H1 (cell line): ENCODE data around the gene SYNJ2. TPM values are rescaled to one million over a fixed set of nuclear protein-coding genes. Genes with fewer than 3 reads are reported as not detected.

Experiments used
- CTCF ChIA-PET: fragments of 300-600 bp; sonication (Branson Sonifier 250); formaldehyde crosslinking; loops from one replicate; lab custom pipeline; 2021; ENCODE audit not compliant: partially characterized antibody; lab: Charles Lee
- POLR2A ChIA-PET: fragments of 300-600 bp; sonication (Branson Sonifier 250); formaldehyde crosslinking; loops from one replicate; lab custom pipeline; 2021; ENCODE audit warnings: inconsistent platforms; ENCODE audit not compliant: partially characterized antibody; lab: Charles Lee
- DNase-seq, 2 experiments: peaks; one replicate each; pipeline versions ENCODE4 v3.0.0 to v3.0.0-alpha.2; 2010 to 2022; ENCODE audit warnings: low spot score in 2 of 2, low read depth in 1 of 2, mixed read lengths in 1 of 2
- FAIRE-seq: peaks from 2 replicates; lab custom pipeline; 2011; peaks lifted over from hg19 to GRCh38; lab: Jason Lieb, UNC
- H2AFZ ChIP-seq: 2 replicates; pipeline ENCODE4 v1.8.1; 2012; ENCODE audit warnings: low read length, inconsistent platforms
- H2AK5ac ChIP-seq: 2 replicates; pipeline ENCODE4 v1.6.1; 2013; ENCODE audit warnings: low read depth, low read length
- H2BK120ac ChIP-seq: replicated peaks from 2 replicates; pipeline ENCODE3; 2013; ENCODE audit warnings: low read depth, low read length, inconsistent platforms
- H2BK12ac ChIP-seq: 2 replicates; pipeline ENCODE4 v1.6.1; 2013; ENCODE audit warnings: low read depth, low read length
- H2BK15ac ChIP-seq: 2 replicates; pipeline ENCODE4 v1.6.1; 2013; ENCODE audit warnings: low read length
- H2BK20ac ChIP-seq: 2 replicates; pipeline ENCODE4 v1.6.1; 2013; ENCODE audit warnings: low read length
- H2BK5ac ChIP-seq: 2 replicates; pipeline ENCODE4 v1.6.1; 2013; ENCODE audit warnings: low read depth, low read length
- H3K14ac ChIP-seq: 2 replicates; pipeline ENCODE4 v1.6.1; 2013; ENCODE audit warnings: inconsistent platforms; ENCODE audit not compliant: insufficient read length
- H3K18ac ChIP-seq: 2 replicates; pipeline ENCODE4 v1.6.1; 2013; ENCODE audit warnings: low read length; ENCODE audit errors: extremely low read depth
- H3K23ac ChIP-seq: 2 replicates; pipeline ENCODE4 v1.6.1; 2013; ENCODE audit warnings: inconsistent platforms; ENCODE audit not compliant: insufficient read length
- H3K23me2 ChIP-seq: 2 replicates; pipeline ENCODE4 v1.6.1; 2013; ENCODE audit warnings: low read depth, low read length
- H3K27ac ChIP-seq: 2 replicates; pipeline ENCODE4 v1.6.1; 2011; ENCODE audit warnings: low read depth, low read length, inconsistent platforms
- H3K27me3 ChIP-seq, 4 experiments: replicated peaks in 1 of 4; 1 replicate in 1 of 4; 2 replicates in 3 of 4; pipeline versions ENCODE4 v1.6.1 to v1.8.1; 2011 to 2013; ENCODE audit warnings: low read length in 3 of 4, mild to moderate bottlenecking in 3 of 4, inconsistent platforms in 2 of 4, mixed read lengths in 2 of 4, moderate library complexity in 1 of 4; ENCODE audit not compliant: control insufficient read depth in 3 of 4, insufficient read depth in 3 of 4; ENCODE audit errors: extremely low read depth in 1 of 4
- H3K36me3 ChIP-seq, 4 experiments: 2 replicates each; pipeline versions ENCODE4 v1.6.1 to v1.8.1; 2011 to 2013; ENCODE audit warnings: mild to moderate bottlenecking in 4 of 4, low read length in 3 of 4, moderate library complexity in 2 of 4, control low read depth in 1 of 4, inconsistent platforms in 1 of 4; ENCODE audit not compliant: insufficient read depth in 4 of 4, control insufficient read depth in 2 of 4
- H3K4ac ChIP-seq: replicated peaks from 2 replicates; pipeline ENCODE3; 2013; ENCODE audit warnings: low read length, low read depth, mixed read lengths, inconsistent platforms; ENCODE audit not compliant: insufficient read length
- H3K4me1 ChIP-seq, 4 experiments: replicated peaks in 1 of 4; 1 replicate in 1 of 4; 2 replicates in 3 of 4; pipeline versions ENCODE4 v1.6.1 to v1.8.1; 2011 to 2013; ENCODE audit warnings: low read length in 3 of 4, inconsistent platforms in 2 of 4, mixed read lengths in 1 of 4; ENCODE audit not compliant: insufficient read depth in 4 of 4, control insufficient read depth in 3 of 4
- H3K4me2 ChIP-seq, 2 experiments: 2 replicates each; pipeline versions ENCODE4 v1.6.1 to v1.8.1; 2011 to 2013; ENCODE audit warnings: low read depth in 2 of 2, low read length in 2 of 2, control low read depth in 1 of 2, inconsistent platforms in 1 of 2, mild to moderate bottlenecking in 1 of 2; ENCODE audit not compliant: insufficient read depth in 1 of 2
- H3K4me3 ChIP-seq, 4 experiments: fragments of 200-600, 300-600 bp in 1 of 4; sonication (generic), shearing (Covaris generic), sonication (Bioruptor Twin) in 1 of 4; 2 replicates each; pipeline versions ENCODE4 v1.5.1 to v1.8.1; 2011 to 2016; ENCODE audit warnings: low read length in 4 of 4, low read depth in 3 of 4, control low read depth in 2 of 4, inconsistent platforms in 2 of 4, mild to moderate bottlenecking in 2 of 4, mixed read lengths in 1 of 4, moderate library complexity in 1 of 4; ENCODE audit not compliant: insufficient read depth in 2 of 4; ENCODE audit errors: extremely low read depth in 1 of 4
- H3K56ac ChIP-seq: replicated peaks from 2 replicates; pipeline ENCODE3; 2013; ENCODE audit warnings: low read depth, mild to moderate bottlenecking, mixed read lengths, low read length, inconsistent platforms; ENCODE audit not compliant: insufficient read length
- H3K79me1 ChIP-seq: 2 replicates; pipeline ENCODE4 v1.6.1; 2013; ENCODE audit warnings: low read depth, low read length, control low read depth
- H3K79me2 ChIP-seq, 2 experiments: 2 replicates each; pipeline versions ENCODE4 v1.6.1 to v1.8.1; 2012 to 2013; ENCODE audit warnings: low read length in 2 of 2, mild to moderate bottlenecking in 2 of 2, inconsistent platforms in 1 of 2; ENCODE audit not compliant: insufficient read depth in 2 of 2, control insufficient read depth in 1 of 2
- H3K9ac ChIP-seq, 4 experiments: replicated peaks in 1 of 4; 1 replicate in 1 of 4; 2 replicates in 3 of 4; pipeline versions ENCODE4 v1.6.1 to v1.8.1; 2011 to 2013; ENCODE audit warnings: low read depth in 3 of 4, low read length in 3 of 4, control low read depth in 2 of 4, mild to moderate bottlenecking in 2 of 4, moderate library complexity in 2 of 4, inconsistent platforms in 1 of 4; ENCODE audit errors: extremely low read depth in 1 of 4
- H3K9me3 ChIP-seq, 2 experiments: 2 replicates each; pipeline versions ENCODE4 v1.6.1 to v1.8.1; 2012 to 2013; ENCODE audit warnings: mild to moderate bottlenecking in 2 of 2, moderate library complexity in 2 of 2, control low read depth in 1 of 2, inconsistent platforms in 1 of 2, low read depth in 1 of 2, low read length in 1 of 2, mixed read lengths in 1 of 2; ENCODE audit not compliant: insufficient read depth in 2 of 2
- H4K20me1 ChIP-seq, 2 experiments: replicated peaks in 1 of 2; 2 replicates each; pipeline versions ENCODE3 to v1.8.1; 2011 to 2013; ENCODE audit warnings: inconsistent platforms in 2 of 2, low read length in 2 of 2, mild to moderate bottlenecking in 1 of 2; ENCODE audit not compliant: insufficient read depth in 2 of 2, control insufficient read depth in 1 of 2
- H4K5ac ChIP-seq: 2 replicates; pipeline ENCODE4 v1.6.1; 2013; ENCODE audit warnings: low read length, low read depth, mixed read lengths, inconsistent platforms; ENCODE audit not compliant: insufficient read length
- H4K8ac ChIP-seq: 2 replicates; pipeline ENCODE4 v1.8.0; 2013; ENCODE audit warnings: mild to moderate bottlenecking, moderate library complexity, low read length, inconsistent platforms; ENCODE audit not compliant: insufficient read depth; ENCODE audit errors: extremely low read depth
- H4K91ac ChIP-seq: replicated peaks from 2 replicates; pipeline ENCODE3; 2013; ENCODE audit warnings: low read length, mixed read lengths, inconsistent platforms; ENCODE audit not compliant: insufficient read length
- ASH2L ChIP-seq: fragments of 200-600, 300-600 bp; sonication (generic); IDR thresholded peaks from one replicate; pipeline ENCODE4 v1.7.1; 2017; ENCODE audit warnings: low read length
- GTF2F1 ChIP-seq: IDR thresholded peaks from 2 replicates; pipeline ENCODE4 v1.6.1; 2012; ENCODE audit warnings: low read depth, low read length, improper control_type of control experiment, borderline replicate concordance
- HDAC6 ChIP-seq: IDR thresholded peaks from one replicate; pipeline ENCODE4 v1.7.1; 2012; ENCODE audit warnings: low read depth, mild to moderate bottlenecking, inconsistent platforms, low read length, moderate library complexity
- POU5F1 ChIP-seq: IDR thresholded peaks from 2 replicates; pipeline ENCODE4 v1.6.1; 2011; ENCODE audit warnings: low read depth, mild to moderate bottlenecking, low read length, moderate library complexity
- TAF7 ChIP-seq: optimal IDR thresholded peaks from 2 replicates; pipeline ENCODE3; 2011; ENCODE audit warnings: low read depth, mild to moderate bottlenecking, inconsistent platforms, low read length, moderate library complexity, borderline replicate concordance
- YY1 ChIP-seq: IDR thresholded peaks from 2 replicates; pipeline ENCODE4 v1.6.1; 2011; ENCODE audit warnings: low read depth, mild to moderate bottlenecking, low read length
- WGBS, 2 experiments: shearing (Covaris generic) in 1 of 2; methylation state at CpG; one replicate each; pipeline versions ENCODE4 v1.1.6 to v1.1.7; 2013 to 2015; ENCODE audit warnings: low lambda C conversion rate in 2 of 2, mixed read lengths in 2 of 2, inconsistent platforms in 1 of 2, low coverage in 1 of 2, missing lambda C conversion rate in 1 of 2; ENCODE audit not compliant: insufficient replicate concordance in 2 of 2, insufficient coverage in 1 of 2, insufficient read length in 1 of 2; ENCODE audit errors: extremely low coverage in 1 of 2, missing lambda C conversion rate in 1 of 2; 5-methylcytosine and 5-hydroxymethylcytosine counted together
- polyA plus RNA-seq, 7 experiments: library from polyadenylated mRNA; depleted of rRNA in 3 of 7; stranded (reverse) in 5 of 7; unstranded in 2 of 7; fragments of >200 nt in 5 of 7; fragments of 200-250 nt in 2 of 7; gene quantifications; 1 replicate in 5 of 7; 2 replicates in 1 of 7; 4 replicates in 1 of 7; pipeline versions ENCODE4 v1.2.1 to v1.2.3, GENCODE V29; 2011 to 2013; ENCODE audit warnings: missing spikeins in 2 of 7, mixed read lengths in 2 of 7
- total RNA-seq: library from RNA; stranded (reverse); fragmentation: NEBNext Ultra II Directional; extraction: Animal tissue kit (Norgen Biotek cat#: 25700); gene quantifications from 2 replicates; pipeline ENCODE4 v1.2.1, GENCODE V29; 2021

SYNJ2 gene
- total and polyA plus RNA-seq, 2 of the 8 experiments (the other 6 are each of a cell fraction or from before 2014, with no cell fraction given): 3.7 to 13.9 TPM

DNA sequence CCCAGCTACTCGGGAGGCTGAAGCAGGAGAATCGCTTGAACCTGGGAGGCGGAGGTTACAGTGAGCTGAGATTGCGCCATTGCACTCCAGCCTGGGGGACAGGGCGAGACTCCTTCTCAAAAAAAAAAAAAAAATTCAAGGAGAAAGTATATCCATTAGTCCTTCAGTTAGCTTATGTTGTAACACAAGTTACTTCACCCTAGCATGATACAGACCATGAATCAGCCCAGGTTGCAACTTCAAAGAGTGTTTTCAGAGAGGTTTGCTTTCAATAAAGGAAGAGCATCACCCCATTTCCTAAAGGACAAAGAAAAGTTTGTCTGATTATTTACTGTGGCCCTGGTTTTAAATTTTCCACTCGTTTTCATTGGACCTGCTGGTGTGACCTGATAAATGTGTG, 113.4 kb downstream of the SYNJ2 start:
- TF ChIP-seq TAF7: no peak
- no peak for TF ChIP-seq ASH2L
- TF ChIP-seq GTF2F1: no peak
- TF ChIP-seq HDAC6: no peak
- TF ChIP-seq YY1: no peak
- no peak for TF ChIP-seq POU5F1
- POLR2A ChIA-PET: no interaction called here
- H4K20me1 ChIP-seq: no peaks in the 10 kb centered on the region
- H4K8ac ChIP-seq: no peak overlapping the region
- no peak overlapping the region for H2BK120ac ChIP-seq
- WGBS, 2 experiments: 92% methylated on average over 4 of the region's 6 CpGs; no CpG with 5 or more reads in 1 of the 2 experiments
- no peaks in the 10 kb centered on the region for H3K79me2 ChIP-seq
- DNase-seq (no peak), FAIRE-seq (no peak)
- no peak overlapping the region for H3K56ac ChIP-seq
- H3K4ac ChIP-seq: no peak overlapping the region
- no peak overlapping the region for H2BK20ac ChIP-seq
- H4K91ac ChIP-seq: no peak overlapping the region
- no peaks in the 10 kb centered on the region for H3K79me1 ChIP-seq
- CTCF ChIA-PET: no interaction called here
- no peak overlapping the region for H3K14ac ChIP-seq
- H3K4me3 ChIP-seq: no peak overlapping the region
- H3K9me3 ChIP-seq: no peaks in the 10 kb centered on the region
- H3K9ac ChIP-seq: no peak overlapping the region
- peaks cover 0 to 6% (median 1%) of the 10 kb centered on the region in 4 experiments; a peak in 3 of 8 replicates for H3K36me3 ChIP-seq
- H4K5ac ChIP-seq: no peak overlapping the region
- H3K23ac ChIP-seq: no peak overlapping the region
- no peaks in the 10 kb centered on the region for H3K23me2 ChIP-seq
- no peak overlapping the region for H2AK5ac ChIP-seq
- H2AFZ ChIP-seq: no peak overlapping the region
- H3K18ac ChIP-seq: no peak overlapping the region
- H3K27ac ChIP-seq: no peak overlapping the region
- H3K4me2 ChIP-seq: no peak overlapping the region
- no peak overlapping the region for H2BK12ac ChIP-seq
- H3K27me3 ChIP-seq: no peaks in the 10 kb centered on the region; a peak in 1 of 7 replicates
- no peak overlapping the region for H2BK5ac ChIP-seq
- H2BK15ac ChIP-seq: no peak overlapping the region
- no peaks in the 10 kb centered on the region for H3K4me1 ChIP-seq
